ENCODE data around the gene TMLHE. TPM values are rescaled to one million over a fixed set of nuclear protein-coding genes. Genes with fewer than 3 reads are reported as not detected.

TMLHE gene
- 13.0 TPM for polyA plus RNA-seq (2013, experiment 1 of 2)
- polyA plus RNA-seq (2013, experiment 2 of 2): 12.3 TPM

DNA sequence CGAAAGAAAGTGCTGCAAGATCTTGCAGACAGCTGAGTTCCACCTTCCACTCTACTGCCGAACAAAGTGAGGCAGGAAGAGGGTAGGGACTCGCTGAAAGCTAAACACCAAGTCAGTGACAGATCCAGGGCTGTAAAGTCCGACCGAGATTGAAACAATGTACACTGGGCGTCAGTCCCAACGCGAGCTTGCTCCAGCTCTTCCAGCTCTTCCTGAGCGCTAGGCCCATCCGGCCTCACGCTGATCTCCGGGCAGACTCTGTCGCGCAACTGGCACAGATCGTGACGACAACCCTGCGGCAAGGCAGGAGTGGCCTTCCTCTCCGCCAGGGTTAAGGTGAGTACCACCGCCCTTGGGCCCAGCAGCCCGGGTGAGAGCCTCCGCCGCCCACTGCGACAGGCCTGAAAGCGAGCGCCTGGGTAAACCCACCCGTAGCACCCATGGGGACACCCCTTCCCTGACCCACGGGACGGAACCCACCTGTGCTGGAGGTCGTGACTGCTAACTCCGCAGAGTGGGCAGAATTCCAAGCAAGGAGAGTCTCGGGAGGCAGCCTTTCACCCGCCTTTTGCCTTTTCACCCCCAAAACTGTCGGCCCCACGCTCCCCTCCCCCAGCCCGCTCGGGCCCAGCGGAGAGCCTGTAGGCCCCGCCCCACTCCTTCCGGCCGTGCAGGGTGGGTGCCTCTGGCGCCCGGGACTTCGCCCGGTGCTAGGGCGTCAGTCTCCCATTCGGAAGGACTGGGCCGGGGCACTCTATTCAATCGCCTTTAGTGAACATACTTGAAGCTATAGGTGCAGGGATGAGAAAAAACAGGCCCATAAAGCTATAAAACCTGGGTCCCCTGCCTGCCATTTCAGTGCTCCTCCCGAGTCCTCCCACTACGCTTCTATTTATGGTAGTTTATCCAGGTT is at the start of gene TMLHE, which contains the start of gene SPRY3:
TMLHE (minus strand) TSS at position 641 of the 913 bp plus-strand sequence. CDS start 67,676 bp downstream, outside the sequence.
SPRY3 (plus strand) TSS at position 275 of the 913 bp plus-strand sequence.
- WGBS: 0% methylated on average over 35 of the region's 50 CpGs

GRCh38 chrX:155662282-155662681 is 49.5 kb upstream of the TMLHE start:
- Histone ChIP-seq H3K9me3 (ENCODE audit: control insufficient read depth, low read length) (peaks cover 35% of the 10 kb centered on the region), H3K18ac (ENCODE audit: low read depth in 1 of 2, low read length in 2 of 2) (no peak overlapping the region)
- WGBS: 75% methylated on average over 2 of the region's 2 CpGs

More for the DNA sequence above, at the start of gene TMLHE, which contains the start of gene SPRY3:
- Histone ChIP-seq H3K79me1 (replicated peaks; ENCODE audit: low read length, poor library complexity, severe bottlenecking) (no peaks in the 10 kb centered on the region), H3K27ac (ENCODE audit: low read length, poor library complexity, severe bottlenecking) (peak within 1 kb of the TSS; percentile 55), H3K4me3 (ENCODE audit: insufficient read depth in 1 of 2, low read depth in 1 of 2, low read length in 2 of 2) (peak within 1 kb of the TSS; percentile 71 to 84), H2AK5ac (ENCODE audit: low read length, severe bottlenecking) (no peak within 1 kb of the TSS), H2BK5ac (ENCODE audit: low read depth, low read length, poor library complexity, severe bottlenecking) (no peak within 1 kb of the TSS), H3K9me3 (ENCODE audit: control insufficient read depth, low read length) (peaks cover 7% of the 10 kb centered on the region), H2AFZ (ENCODE audit: low read depth, low read length) (peak within 1 kb of the TSS; percentile 46), H3K18ac (ENCODE audit: low read depth in 1 of 2, low read length in 2 of 2) (peak within 1 kb of the TSS; percentile 76 to 94), H3K9ac (ENCODE audit: low read length) (peak within 1 kb of the TSS; percentile 95), H3K4me2 (ENCODE audit: low read length, poor library complexity, severe bottlenecking) (peak within 1 kb of the TSS; percentile 61), H3K14ac (ENCODE audit: low read length in 2 of 2) (peak within 1 kb of the TSS in 1 of 2 experiments; percentile 23), H2BK12ac (ENCODE audit: low read length in 2 of 2) (no peak within 1 kb of the TSS), H3K4me1 (ENCODE audit: control insufficient read depth, insufficient read depth, low read depth, low read length) (no peaks in the 10 kb centered on the region), H4K91ac (ENCODE audit: low read length) (peak within 1 kb of the TSS; percentile 87), H3K23ac (ENCODE audit: low read length in 2 of 2) (peak within 1 kb of the TSS in 1 of 2 experiments; percentile 46), H2BK15ac (ENCODE audit: low read depth, poor library complexity, severe bottlenecking) (peak within 1 kb of the TSS; percentile 89), H2BK120ac (ENCODE audit: low read depth, low read length) (no peak within 1 kb of the TSS), H3K27me3 (ENCODE audit: control insufficient read depth in 1 of 2, insufficient read depth in 1 of 2, low read length in 2 of 2) (no peaks in the 10 kb centered on the region), H4K8ac (ENCODE audit: low read length) (peak within 1 kb of the TSS; percentile 97), H3K36me3 (ENCODE audit: control insufficient read depth in 1 of 2, insufficient read depth in 2 of 2, low read depth in 1 of 2, low read length in 2 of 2) (no peaks in the 10 kb centered on the region), H3K4ac (ENCODE audit: low read depth in 1 of 2, low read length in 2 of 2) (peak within 1 kb of the TSS in 1 of 2 experiments; percentile 6)
- peak; percentile 64 for DNase-seq

GRCh38 chrX:155645180-155645579 is 32.4 kb upstream of the TMLHE start:
- Histone ChIP-seq H3K4me2 (ENCODE audit: low read length, poor library complexity, severe bottlenecking) (no peak overlapping the region), H2AK5ac (ENCODE audit: low read length, severe bottlenecking) (no peak overlapping the region), H3K9me3 (ENCODE audit: control insufficient read depth, low read length) (peaks cover 5% of the 10 kb centered on the region), H3K14ac (ENCODE audit: low read length in 2 of 2) (no peak overlapping the region), H2AFZ (ENCODE audit: low read depth, low read length) (no peak overlapping the region), H3K4ac (ENCODE audit: low read depth in 1 of 2, low read length in 2 of 2) (no peak overlapping the region), H2BK5ac (ENCODE audit: low read depth, low read length, poor library complexity, severe bottlenecking) (no peak overlapping the region), H3K4me3 (ENCODE audit: insufficient read depth in 1 of 2, low read depth in 1 of 2, low read length in 2 of 2) (no peak overlapping the region), H3K36me3 (ENCODE audit: control insufficient read depth in 1 of 2, insufficient read depth in 2 of 2, low read depth in 1 of 2, low read length in 2 of 2) (no peaks in the 10 kb centered on the region), H4K8ac (ENCODE audit: low read length) (no peak overlapping the region), H3K27ac (ENCODE audit: low read length, poor library complexity, severe bottlenecking) (no peak overlapping the region), H4K91ac (ENCODE audit: low read length) (no peak overlapping the region), H3K9ac (ENCODE audit: low read length) (no peak overlapping the region), H2BK15ac (ENCODE audit: low read depth, poor library complexity, severe bottlenecking) (no peak overlapping the region), H2BK120ac (ENCODE audit: low read depth, low read length) (no peak overlapping the region), H3K18ac (ENCODE audit: low read depth in 1 of 2, low read length in 2 of 2) (no peak overlapping the region), H3K4me1 (ENCODE audit: control insufficient read depth, insufficient read depth, low read depth, low read length) (no peaks in the 10 kb centered on the region), H2BK12ac (ENCODE audit: low read length in 2 of 2) (no peak overlapping the region), H3K79me1 (replicated peaks; ENCODE audit: low read length, poor library complexity, severe bottlenecking) (no peaks in the 10 kb centered on the region), H3K27me3 (ENCODE audit: control insufficient read depth in 1 of 2, insufficient read depth in 1 of 2, low read length in 2 of 2) (no peaks in the 10 kb centered on the region), H3K23ac (ENCODE audit: low read length in 2 of 2) (no peak overlapping the region)
- no peak for DNase-seq
- 67% methylated on average over 1 of the region's 2 CpGs for WGBS

More at GRCh38 chrX:155662282-155662681, 49.5 kb upstream of the TMLHE start:
- no peaks in the 10 kb centered on the region for H3K36me3 ChIP-seq (ENCODE audit: control insufficient read depth in 1 of 2, insufficient read depth in 2 of 2, low read depth in 1 of 2, low read length in 2 of 2)
- no peak overlapping the region for H3K14ac ChIP-seq (ENCODE audit: low read length in 2 of 2)
- H2AFZ ChIP-seq (ENCODE audit: low read depth, low read length): no peak overlapping the region
- H2AK5ac ChIP-seq (ENCODE audit: low read length, severe bottlenecking): no peak overlapping the region
- no peak overlapping the region for H4K8ac ChIP-seq (ENCODE audit: low read length)
- H2BK120ac ChIP-seq (ENCODE audit: low read depth, low read length): no peak overlapping the region
- no peak overlapping the region for H2BK12ac ChIP-seq (ENCODE audit: low read length in 2 of 2)
- H3K23ac ChIP-seq (ENCODE audit: low read length in 2 of 2): no peak overlapping the region
- no peak overlapping the region for H2BK15ac ChIP-seq (ENCODE audit: low read depth, poor library complexity, severe bottlenecking)
- DNase-seq: peak; percentile 0
- no peak overlapping the region for H3K4ac ChIP-seq (ENCODE audit: low read depth in 1 of 2, low read length in 2 of 2)
- no peak overlapping the region for H3K4me2 ChIP-seq (ENCODE audit: low read length, poor library complexity, severe bottlenecking)
- no peak overlapping the region for H3K9ac ChIP-seq (ENCODE audit: low read length)
- no peak overlapping the region for H3K27ac ChIP-seq (ENCODE audit: low read length, poor library complexity, severe bottlenecking)
- H4K91ac ChIP-seq (ENCODE audit: low read length): no peak overlapping the region
- no peaks in the 10 kb centered on the region for H3K27me3 ChIP-seq (ENCODE audit: control insufficient read depth in 1 of 2, insufficient read depth in 1 of 2, low read length in 2 of 2)
- H3K4me3 ChIP-seq (ENCODE audit: insufficient read depth in 1 of 2, low read depth in 1 of 2, low read length in 2 of 2): no peak overlapping the region
- no peak overlapping the region for H2BK5ac ChIP-seq (ENCODE audit: low read depth, low read length, poor library complexity, severe bottlenecking)
- H3K79me1 ChIP-seq (replicated peaks; ENCODE audit: low read length, poor library complexity, severe bottlenecking): no peaks in the 10 kb centered on the region
- no peaks in the 10 kb centered on the region for H3K4me1 ChIP-seq (ENCODE audit: control insufficient read depth, insufficient read depth, low read depth, low read length)

- Histone ChIP-seq H4K8ac (ENCODE audit: low read length) (no peak overlapping the region), H3K9ac (ENCODE audit: low read length) (no peak overlapping the region), H3K4me1 (ENCODE audit: control insufficient read depth, insufficient read depth, low read depth, low read length) (no peaks in the 10 kb centered on the region), H3K27me3 (ENCODE audit: control insufficient read depth in 1 of 2, insufficient read depth in 1 of 2, low read length in 2 of 2) (no peaks in the 10 kb centered on the region), H2BK12ac (ENCODE audit: low read length in 2 of 2) (no peak overlapping the region), H3K23ac (ENCODE audit: low read length in 2 of 2) (no peak overlapping the region), H2BK15ac (ENCODE audit: low read depth, poor library complexity, severe bottlenecking) (no peak overlapping the region), H3K4me2 (ENCODE audit: low read length, poor library complexity, severe bottlenecking) (no peak overlapping the region), H3K4ac (ENCODE audit: low read depth in 1 of 2, low read length in 2 of 2) (no peak overlapping the region), H3K18ac (ENCODE audit: low read depth in 1 of 2, low read length in 2 of 2) (no peak overlapping the region), H4K91ac (ENCODE audit: low read length) (no peak overlapping the region), H3K27ac (ENCODE audit: low read length, poor library complexity, severe bottlenecking) (no peak overlapping the region), H2AFZ (ENCODE audit: low read depth, low read length) (no peak overlapping the region), H2AK5ac (ENCODE audit: low read length, severe bottlenecking) (no peak overlapping the region), H3K79me1 (replicated peaks; ENCODE audit: low read length, poor library complexity, severe bottlenecking) (no peaks in the 10 kb centered on the region), H2BK120ac (ENCODE audit: low read depth, low read length) (no peak overlapping the region), H3K9me3 (ENCODE audit: control insufficient read depth, low read length) (peaks cover 5% of the 10 kb centered on the region), H3K36me3 (ENCODE audit: control insufficient read depth in 1 of 2, insufficient read depth in 2 of 2, low read depth in 1 of 2, low read length in 2 of 2) (no peaks in the 10 kb centered on the region), H2BK5ac (ENCODE audit: low read depth, low read length, poor library complexity, severe bottlenecking) (no peak overlapping the region), H3K4me3 (ENCODE audit: insufficient read depth in 1 of 2, low read depth in 1 of 2, low read length in 2 of 2) (no peak overlapping the region), H3K14ac (ENCODE audit: low read length in 2 of 2) (no peak overlapping the region)
- no peak for DNase-seq
- WGBS: no CpG with 5 or more reads among the region's 2 CpGs
These were observed 30.5 kb upstream of the TMLHE start for GRCh38 chrX:155643240-155643639.

All from mesenchymal stem cell (in vitro differentiated cells and primary cell).